ENCODE measurements around the gene GATA3.

GATA3 gene

DNA sequence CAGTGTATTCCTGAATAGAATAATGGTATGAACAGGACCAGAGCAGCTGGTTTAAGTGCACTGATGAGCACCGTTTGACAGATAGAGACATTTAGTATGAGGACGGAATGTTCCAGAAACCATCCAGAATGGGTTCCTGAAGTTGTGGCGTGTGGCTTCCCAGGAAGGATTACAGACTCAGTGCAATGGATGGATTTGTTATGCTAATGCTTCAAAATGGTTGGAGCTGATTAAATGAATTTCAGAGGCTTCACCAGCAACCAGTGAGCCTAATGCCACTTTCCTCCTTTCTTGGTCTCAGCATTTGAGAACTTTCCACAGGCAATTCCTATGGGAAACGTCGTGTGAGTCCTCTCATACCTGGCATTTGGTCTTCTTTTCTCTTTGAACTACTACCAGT, 9.9 kb downstream of the GATA3 start:
- DNase-seq (ENCODE audit: low read depth), result no peak

- DNase-seq (ENCODE audit: low read depth), result no peak
Observed at GRCh38 chr10:8065651-8066050, 11.2 kb downstream of the GATA3 start.

GRCh38 chr10:8066124-8066523, 11.6 kb downstream of the GATA3 start:
- no peak for DNase-seq (ENCODE audit: low read depth)

GRCh38 chr10:8066797-8067196, 12.3 kb downstream of the GATA3 start:
- DNase-seq (ENCODE audit: low read depth), result no peak

GRCh38 chr10:8069108-8069507, 14.6 kb downstream of the GATA3 start:
- DNase-seq (ENCODE audit: low read depth), result no peak

- no peak for DNase-seq (ENCODE audit: low read depth)
Observed at GRCh38 chr10:8069627-8070026, 15.1 kb downstream of the GATA3 start.

GRCh38 chr10:8070440-8070839, 16.0 kb downstream of the GATA3 start:
- no peak for DNase-seq (ENCODE audit: low read depth)

DNA sequence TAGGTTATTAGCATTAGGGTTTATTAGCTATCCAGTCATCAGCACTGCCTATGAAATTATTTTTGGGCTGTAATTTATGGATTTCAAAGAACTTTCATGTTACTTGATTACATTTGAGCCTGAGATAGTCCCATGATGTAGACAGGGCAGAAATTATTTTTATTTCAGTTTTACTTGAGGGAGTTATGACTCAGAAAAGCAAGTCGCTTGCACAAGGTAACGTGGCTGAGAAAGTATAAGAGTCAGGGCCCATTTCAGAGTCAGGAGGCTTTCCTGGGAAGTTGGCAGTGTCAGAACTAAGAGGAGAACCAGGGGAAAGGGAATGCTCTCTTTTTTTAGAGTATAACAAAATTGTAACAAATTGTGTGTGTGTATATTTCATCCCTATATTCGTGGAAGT, 16.5 kb downstream of the GATA3 start:
- DNase-seq (ENCODE audit: low read depth), result no peak

- DNase-seq (ENCODE audit: low read depth), result no peak
Observed at GRCh38 chr10:8071666-8072065, 17.2 kb downstream of the GATA3 start.

- DNase-seq (ENCODE audit: low read depth), result no peak
Observed at GRCh38 chr10:8072211-8072610, 17.7 kb downstream of the GATA3 start.

DNA sequence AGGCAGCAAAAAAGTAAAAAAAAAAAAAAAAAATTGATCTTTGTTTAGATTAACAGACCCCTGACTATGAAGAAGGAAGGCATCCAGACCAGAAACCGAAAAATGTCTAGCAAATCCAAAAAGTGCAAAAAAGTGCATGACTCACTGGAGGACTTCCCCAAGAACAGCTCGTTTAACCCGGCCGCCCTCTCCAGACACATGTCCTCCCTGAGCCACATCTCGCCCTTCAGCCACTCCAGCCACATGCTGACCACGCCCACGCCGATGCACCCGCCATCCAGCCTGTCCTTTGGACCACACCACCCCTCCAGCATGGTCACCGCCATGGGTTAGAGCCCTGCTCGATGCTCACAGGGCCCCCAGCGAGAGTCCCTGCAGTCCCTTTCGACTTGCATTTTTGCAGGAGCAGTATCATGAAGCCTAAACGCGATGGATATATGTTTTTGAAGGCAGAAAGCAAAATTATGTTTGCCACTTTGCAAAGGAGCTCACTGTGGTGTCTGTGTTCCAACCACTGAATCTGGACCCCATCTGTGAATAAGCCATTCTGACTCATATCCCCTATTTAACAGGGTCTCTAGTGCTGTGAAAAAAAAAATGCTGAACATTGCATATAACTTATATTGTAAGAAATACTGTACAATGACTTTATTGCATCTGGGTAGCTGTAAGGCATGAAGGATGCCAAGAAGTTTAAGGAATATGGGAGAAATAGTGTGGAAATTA, 19.4 kb downstream of the GATA3 start:
- DNase-seq (ENCODE audit: low read depth), result no peak

DNA sequence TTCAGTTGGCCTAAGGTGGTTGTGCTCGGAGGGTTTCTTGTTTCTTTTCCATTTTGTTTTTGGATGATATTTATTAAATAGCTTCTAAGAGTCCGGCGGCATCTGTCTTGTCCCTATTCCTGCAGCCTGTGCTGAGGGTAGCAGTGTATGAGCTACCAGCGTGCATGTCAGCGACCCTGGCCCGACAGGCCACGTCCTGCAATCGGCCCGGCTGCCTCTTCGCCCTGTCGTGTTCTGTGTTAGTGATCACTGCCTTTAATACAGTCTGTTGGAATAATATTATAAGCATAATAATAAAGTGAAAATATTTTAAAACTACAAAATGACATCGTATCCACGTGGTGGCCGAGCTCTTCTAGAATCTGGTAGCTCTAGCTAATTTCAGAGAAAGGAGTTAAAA, 20.4 kb downstream of the GATA3 start:
- DNase-seq (ENCODE audit: low read depth), result no peak

GRCh38 chr10:8075282-8076260, 21.1 kb downstream of the GATA3 start:
- no peak for DNase-seq (ENCODE audit: low read depth)

DNA sequence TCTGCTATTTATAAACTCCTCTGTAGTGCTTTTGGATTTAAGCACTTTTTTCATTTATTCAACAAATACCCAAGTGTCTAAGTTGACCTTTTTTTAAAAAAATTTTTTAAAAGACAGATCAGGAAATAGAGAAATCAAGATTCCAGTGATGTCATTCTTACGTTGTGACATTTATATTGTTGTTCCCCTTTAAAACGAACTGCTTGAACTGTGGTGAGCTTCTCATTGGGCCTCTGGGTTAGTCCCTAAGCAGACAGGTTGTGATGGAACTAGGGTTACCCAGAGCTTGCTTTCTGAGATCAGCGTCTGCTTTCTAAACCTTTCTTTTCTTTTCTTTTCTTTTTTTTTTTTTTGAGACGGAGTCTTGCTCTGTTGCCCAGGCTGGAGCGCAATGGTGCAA, 22.4 kb downstream of the GATA3 start:
- no peak for DNase-seq (ENCODE audit: low read depth)

- DNase-seq (ENCODE audit: low read depth), result no peak
Observed at GRCh38 chr10:8078027-8078426, 23.5 kb downstream of the GATA3 start.

DNA sequence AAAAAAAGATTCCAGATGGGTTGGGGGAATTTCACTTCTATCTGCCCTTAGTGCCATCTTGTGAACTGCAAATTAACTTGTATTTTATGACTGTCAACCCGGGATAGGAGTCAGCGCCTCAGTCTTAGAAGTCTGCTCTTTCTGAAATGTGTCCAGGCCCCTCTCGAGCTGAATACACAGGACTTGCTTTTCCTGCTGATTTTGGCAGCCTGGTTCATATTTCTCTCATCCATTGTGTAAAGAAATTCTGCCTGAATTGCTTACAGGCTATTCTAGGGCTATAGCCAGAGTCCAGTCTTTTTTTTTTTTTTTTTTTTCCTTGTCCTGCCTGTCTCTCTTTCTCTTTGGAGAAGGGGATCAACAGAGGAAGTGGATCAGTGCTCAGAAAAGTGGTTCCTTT, 24.6 kb downstream of the GATA3 start:
- DNase-seq (ENCODE audit: low read depth), result no peak

DNA sequence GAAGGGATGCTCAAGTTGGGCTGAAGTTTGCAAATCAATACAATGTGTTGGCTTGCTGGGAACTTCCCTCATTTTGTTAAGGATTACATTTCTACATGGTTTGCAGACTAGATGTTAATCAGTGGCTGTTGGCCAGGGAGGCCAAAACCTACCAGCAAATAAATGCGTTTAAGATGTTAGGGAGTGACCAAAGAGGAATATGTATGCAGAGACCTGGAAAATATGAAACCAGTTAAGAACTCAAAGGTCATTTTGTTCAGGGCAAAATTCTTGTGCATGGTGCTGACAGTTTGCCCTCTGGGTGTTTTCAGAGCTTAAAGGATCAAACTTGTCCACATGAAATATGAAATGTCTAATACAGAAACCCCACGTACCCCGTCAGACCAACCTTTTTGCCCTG, 30.3 kb downstream of the GATA3 start:
- no peak for DNase-seq (ENCODE audit: low read depth)

- DNase-seq (ENCODE audit: low read depth), result no peak
Observed at GRCh38 chr10:8085251-8085650, 30.8 kb downstream of the GATA3 start.

DNA sequence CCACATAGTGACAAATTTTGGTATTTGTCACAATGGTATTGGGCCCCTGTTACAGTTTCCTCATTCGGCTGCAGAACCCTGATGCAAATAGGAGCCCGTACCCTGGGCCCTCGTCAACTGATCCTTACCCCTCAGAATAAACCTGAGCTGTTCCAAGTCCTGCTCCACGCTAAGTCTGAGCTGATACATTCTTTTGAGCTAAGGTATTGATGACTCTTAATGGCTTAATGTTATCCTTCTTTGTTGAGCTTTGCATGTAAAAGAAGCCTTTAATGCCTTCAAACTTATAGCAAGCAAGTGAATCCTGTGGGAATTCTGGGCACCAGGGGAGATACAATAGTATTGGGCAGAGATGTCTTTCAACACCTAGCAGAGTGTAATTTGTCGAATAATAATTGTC, 31.8 kb downstream of the GATA3 start:
- DNase-seq (ENCODE audit: low read depth), result no peak

GRCh38 chr10:8088504-8088903, 34.0 kb downstream of the GATA3 start:
- peak; percentile 24 for DNase-seq (ENCODE audit: low read depth)

- no peak for DNase-seq (ENCODE audit: low read depth)
Observed at GRCh38 chr10:8092428-8092827, 37.9 kb downstream of the GATA3 start.

DNA sequence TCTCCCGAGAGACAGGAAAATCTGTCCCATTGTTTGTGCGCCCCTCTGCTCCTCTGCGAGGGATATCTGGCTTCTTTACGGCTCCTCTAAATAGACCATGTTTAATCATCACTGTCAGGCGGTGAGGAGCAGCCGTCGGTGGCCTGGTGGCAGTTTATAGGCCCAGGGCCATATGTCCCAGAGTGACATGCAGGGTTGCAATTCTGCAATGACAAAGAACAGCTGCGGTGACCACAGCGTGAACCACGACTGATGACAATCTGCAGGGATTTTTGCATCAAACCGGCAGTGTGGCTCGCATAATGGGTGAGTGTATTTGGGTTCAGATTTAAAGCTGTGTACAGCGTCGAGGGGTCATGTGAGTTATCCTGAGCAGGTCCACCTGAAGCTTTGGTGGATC, 41.5 kb downstream of the GATA3 start:
- no peak for DNase-seq (ENCODE audit: low read depth)

DNA sequence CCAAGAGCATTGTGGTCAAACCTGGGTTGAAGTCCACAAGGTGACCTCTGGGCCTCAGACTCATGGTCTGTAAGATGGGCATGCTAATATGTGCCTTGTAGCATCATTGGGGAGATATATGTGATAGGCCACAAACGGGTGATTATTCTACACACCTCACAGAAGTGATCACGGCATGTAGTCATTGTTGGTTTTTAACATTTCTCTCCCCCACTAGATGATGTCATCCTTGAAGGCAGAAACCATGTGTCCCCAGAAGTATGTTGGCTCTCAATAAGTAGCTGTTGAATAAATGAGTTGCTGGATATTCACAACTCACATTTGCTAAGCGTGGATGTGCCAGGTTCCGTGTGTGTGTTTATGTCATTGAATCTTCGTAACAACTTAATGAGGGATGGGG, 42.4 kb downstream of the GATA3 start:
- no peak for DNase-seq (ENCODE audit: low read depth)

Data from T-helper 22 cell (primary cell).